HG03558 (cell line): ENCODE results near the gene HELZ2.

Experiments
- ATAC-seq: cut with Tn5 transposase; IDR thresholded peaks from one replicate; pipeline ENCODE4 v1.9.1; 2021; ENCODE audit warnings: moderate number of reproducible peaks; ENCODE audit not compliant: unreplicated experiment; ENCODE audit errors: extremely low read depth

Gene HELZ2

DNA sequence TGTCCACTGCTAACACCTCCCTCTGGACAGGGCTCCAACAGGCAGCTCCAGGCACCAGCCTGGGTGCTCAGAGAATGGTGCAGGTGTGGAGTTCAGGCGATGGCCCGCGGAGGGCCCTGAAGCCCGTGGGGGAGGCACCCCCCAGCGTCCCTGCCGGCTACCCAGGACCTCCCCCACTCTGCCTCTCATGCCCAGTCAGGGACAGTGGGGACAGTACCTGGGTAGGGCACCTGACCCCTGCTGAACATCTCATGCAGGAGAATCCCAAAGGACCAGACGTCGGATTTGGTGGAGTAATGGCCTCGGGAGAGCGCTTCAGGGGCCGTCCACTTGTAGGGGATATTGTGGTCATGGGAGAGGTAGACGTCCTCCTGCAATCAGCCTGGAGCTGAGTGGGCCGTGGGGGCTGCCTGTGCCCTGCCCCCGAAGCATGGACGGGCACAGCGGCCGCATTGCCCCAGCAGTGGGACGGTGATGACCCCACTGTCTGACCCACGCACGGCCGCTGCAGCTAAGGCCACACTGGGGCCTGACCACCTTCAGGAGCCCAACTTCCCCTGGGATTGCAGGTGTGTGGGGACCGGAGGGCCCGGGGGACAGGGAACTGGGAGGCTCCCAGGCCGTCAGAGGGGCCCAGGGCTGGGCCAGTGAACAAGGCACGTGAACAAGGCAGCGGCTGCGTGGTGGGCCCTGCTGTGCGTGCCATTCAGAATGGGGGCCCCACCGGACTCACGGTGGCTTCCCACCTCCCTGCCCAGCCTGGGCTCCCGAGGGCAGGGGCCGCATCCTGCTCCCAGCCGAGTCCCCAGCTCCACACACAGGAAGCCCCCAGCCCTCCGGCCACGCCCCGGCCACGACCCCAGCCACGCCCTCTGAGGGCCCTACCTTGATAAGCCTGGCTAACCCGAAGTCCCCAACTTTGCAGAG is 43.9 kb downstream of the HELZ2 start:
- no peak for ATAC-seq

DNA sequence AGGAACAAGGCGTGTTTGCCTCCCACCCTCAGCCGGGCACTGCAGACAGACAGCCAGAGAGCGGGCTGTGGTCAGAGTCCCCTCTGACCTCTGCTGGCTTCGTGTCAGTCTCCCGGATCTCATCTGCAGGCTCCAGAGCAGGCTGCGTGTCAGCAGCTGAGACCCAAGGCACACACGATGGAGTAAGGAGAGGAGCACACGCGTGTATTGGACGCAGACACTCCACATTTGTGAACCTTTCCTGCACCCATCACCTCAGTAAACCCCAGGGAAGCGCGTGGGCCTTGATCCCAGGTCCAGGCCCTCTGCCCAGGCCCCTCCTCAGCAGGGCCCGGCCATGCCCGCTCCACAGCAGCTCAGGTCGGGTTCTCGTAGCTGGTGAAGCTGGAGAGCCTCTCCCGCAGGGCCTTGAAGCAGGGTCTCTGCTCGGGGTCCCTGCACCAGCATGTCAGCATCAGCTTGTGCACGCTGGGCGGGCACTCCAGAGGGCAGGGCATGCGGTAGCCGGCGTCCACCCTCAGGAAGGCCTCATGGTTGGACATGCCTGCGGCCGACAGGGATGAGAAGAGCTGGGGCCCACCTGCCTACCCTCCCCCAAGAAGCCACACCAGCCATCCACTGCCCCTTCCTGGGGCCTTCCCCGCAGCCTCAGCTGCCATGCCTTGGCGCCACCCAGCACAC is 44.7 kb downstream of the HELZ2 start:
- no peak for ATAC-seq

DNA sequence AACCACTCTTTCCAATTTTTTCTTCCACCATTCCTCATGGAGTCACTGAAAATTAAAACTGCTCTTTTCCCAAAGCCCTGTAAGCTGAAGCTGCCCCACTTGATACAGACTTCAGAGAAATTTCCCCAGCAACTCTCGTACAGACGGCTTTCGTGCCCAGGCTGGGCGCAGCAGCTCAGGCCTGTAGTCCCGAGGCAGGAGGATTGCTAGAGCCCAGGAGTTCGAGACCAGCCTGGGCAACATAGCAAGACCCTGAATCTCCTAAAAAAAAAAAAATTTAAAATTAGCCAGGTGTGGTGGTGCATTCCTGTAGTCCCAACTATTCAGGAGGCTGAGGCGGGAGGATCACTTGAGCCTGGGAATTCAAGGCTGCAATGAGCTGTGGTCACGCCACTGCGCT is 46.9 kb downstream of the HELZ2 start:
- ATAC-seq, result no peak

DNA sequence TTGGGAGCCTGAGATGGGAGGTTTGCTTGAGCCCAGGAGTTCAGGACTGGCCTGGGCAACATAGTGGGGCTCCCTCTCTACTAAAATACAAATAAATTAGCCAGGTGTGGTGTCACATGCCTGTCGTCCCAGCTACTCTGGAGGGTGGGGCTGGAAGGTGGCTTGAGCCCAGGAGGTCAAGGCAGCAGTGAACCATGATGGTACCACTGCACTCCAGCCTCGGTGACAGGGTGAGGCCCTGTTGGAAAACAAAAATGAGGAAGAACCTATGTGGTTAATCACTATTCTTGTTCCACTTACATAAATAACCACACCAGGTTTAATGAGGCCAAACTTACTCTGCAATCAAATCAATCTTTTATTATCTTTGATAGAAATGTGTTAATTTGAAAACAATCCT is 48.1 kb downstream of the HELZ2 start:
- ATAC-seq, result no peak

DNA sequence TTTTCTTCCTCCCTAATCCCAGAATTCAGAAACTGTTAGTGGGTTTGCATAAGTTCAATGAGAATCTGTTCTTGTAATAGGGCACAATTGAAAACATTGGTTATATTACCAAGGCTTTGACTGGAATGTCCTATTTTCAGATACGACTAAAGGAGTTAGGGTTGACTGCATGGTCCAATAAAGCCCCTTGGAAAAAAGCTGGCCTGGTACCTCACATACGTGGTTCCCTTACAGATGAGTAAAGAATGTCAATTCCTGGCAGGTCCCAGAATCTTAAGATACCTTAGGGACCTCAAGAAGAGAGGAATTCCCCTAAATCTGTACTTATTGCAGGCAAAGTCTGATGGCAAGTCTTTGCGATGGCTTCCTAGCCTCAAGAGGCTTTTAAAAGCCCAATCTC is 48.9 kb downstream of the HELZ2 start:
- ATAC-seq, result no peak
